Psoas muscle (tissue), 8 donors: Measurements from ENCODE around the gene ELL. TPM values are rescaled to one million over a fixed set of nuclear protein-coding genes. Genes with fewer than 3 reads are reported as not detected.
A peak's percentile ranks its signal among the peaks of the same experiment; 100 is the strongest.

Experiments used
- ATAC-seq, 4 donors: fragments of 200-7000 bp; cut with Tn5 transposase; one replicate each; pipeline ENCODE4 v1.9.1; 2020; ENCODE audit warnings: moderate library complexity in 3 of 4, mild to moderate bottlenecking in 2 of 4
- DNase-seq, 2 donors: peaks; one replicate each; pipeline ENCODE4 v3.0.0-alpha.2; 2020
- H3K27ac ChIP-seq: fragments of 200-600 bp; one replicate; pipeline ENCODE4 v1.8.0; 2022
- H3K27me3 ChIP-seq, 3 donors: fragments of 200-600 bp in 1 of 3; one replicate each; pipeline versions ENCODE4 v1.6.1 to v1.8.0; 2013 to 2022; ENCODE audit warnings: low read length in 2 of 3, mild to moderate bottlenecking in 2 of 3, moderate library complexity in 1 of 3; ENCODE audit not compliant: insufficient read depth in 3 of 3
- H3K36me3 ChIP-seq, 2 donors: fragments of 200-600 bp in 1 of 2; one replicate each; pipeline versions ENCODE4 v1.6.1 to v1.8.0; 2013 to 2022; ENCODE audit warnings: low read depth in 1 of 2, mild to moderate bottlenecking in 1 of 2, moderate library complexity in 1 of 2; ENCODE audit not compliant: insufficient read depth in 1 of 2
- H3K4me1 ChIP-seq: fragments of 200-600 bp; one replicate; pipeline ENCODE4 v1.8.0; 2022
- H3K4me3 ChIP-seq: fragments of 200-600 bp; one replicate; pipeline ENCODE4 v1.8.0; 2022; ENCODE audit warnings: mild to moderate bottlenecking
- H3K9me3 ChIP-seq: fragments of 200-600 bp; one replicate; pipeline ENCODE4 v1.8.0; 2022
- WGBS, 3 donors: extraction: QIAGEN DNeasy Blood & Tissue Kit; methylation state at CpG; one replicate each; pipeline versions ENCODE4 v1.1.6 to v1.1.7; 2013; 5-methylcytosine and 5-hydroxymethylcytosine counted together
- intact Hi-C, 2 donors: fragments of 100-400 bp; cut with DNase I; formaldehyde crosslinking; loops; one replicate each; pipeline versions ENCODE4 v1.11.0 to v1.14.2; 2022
- polyA plus RNA-seq, 3 donors: library from polyadenylated mRNA; stranded (reverse); fragments of 200-250 nt; gene quantifications; one replicate each; pipeline ENCODE4 v1.2.3, GENCODE V29; 2013
- total RNA-seq, 4 donors: library from RNA; stranded (reverse); fragmentation: NEBNext Ultra II Directional in 2 of 4; extraction: Animal tissue kit (Norgen Biotek cat#: 25700) in 2 of 4; gene quantifications; one replicate each; pipeline versions ENCODE4 v1.2.1 to v1.2.4, GENCODE V29; 2021 to 2023
- TF ChIP-seq, protein P1 (sequence below): fragments of 200-600 bp; IDR thresholded peaks from one replicate; pipeline ENCODE4 v1.8.0; 2022; ENCODE audit warnings: antibody characterized with exemption
- donor health status: healthy with polysubstance abuse.
- donor health status: DM: no; HTN: no; CAD: no; lungs with moderate emphysema.
- donor health status: Bipolar disorder and iron deficiency.
- donor health status: healthy.
- donor health status: DM: yes; HTN: yes; CAD: no.
- donor health status: DM: no; HTN: no; CAD: no.
- donor health status: DM: no; HTN: no; CAD: no.
- donor health status: DM: yes; HTN: yes; CAD: no.

ELL gene
- total and polyA plus RNA-seq, 7 donors, result 7.5 to 40.2 (median 17.5) TPM

DNA sequence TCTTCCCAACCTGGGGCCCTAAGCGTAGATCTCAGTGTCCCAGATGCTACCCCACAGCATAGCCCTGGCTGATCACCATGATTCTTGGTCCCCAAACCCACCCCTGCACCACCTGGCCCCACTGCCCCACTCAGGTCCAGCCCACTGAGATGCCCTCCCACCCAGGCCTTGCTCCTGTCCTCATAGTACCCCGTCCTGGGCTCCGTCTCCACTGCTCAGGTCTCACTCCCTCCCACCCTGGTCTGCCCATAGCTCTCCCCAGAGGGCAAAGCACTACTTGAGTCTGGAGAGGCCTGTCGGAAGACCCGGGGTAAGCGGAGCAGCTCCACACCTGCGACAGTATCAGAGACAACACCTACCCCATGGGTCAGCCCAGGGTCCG, 48.2 kb downstream of the ELL start:
- Histone ChIP-seq H3K27ac (peak overlapping the region; percentile 25), H3K4me1 (peaks cover 79% of the 10 kb centered on the region), H3K27me3 (no peaks in the 10 kb centered on the region), H3K36me3 (peaks cover 0 to 22% of the 10 kb centered on the region in 2 donors), H3K4me3 (no peak overlapping the region), H3K9me3 (no peaks in the 10 kb centered on the region)
- WGBS, 3 donors, result 91 to 96% (median 94%) methylated on average over 8 of the region's 8 CpGs
- TF ChIP-seq, protein P1, sequence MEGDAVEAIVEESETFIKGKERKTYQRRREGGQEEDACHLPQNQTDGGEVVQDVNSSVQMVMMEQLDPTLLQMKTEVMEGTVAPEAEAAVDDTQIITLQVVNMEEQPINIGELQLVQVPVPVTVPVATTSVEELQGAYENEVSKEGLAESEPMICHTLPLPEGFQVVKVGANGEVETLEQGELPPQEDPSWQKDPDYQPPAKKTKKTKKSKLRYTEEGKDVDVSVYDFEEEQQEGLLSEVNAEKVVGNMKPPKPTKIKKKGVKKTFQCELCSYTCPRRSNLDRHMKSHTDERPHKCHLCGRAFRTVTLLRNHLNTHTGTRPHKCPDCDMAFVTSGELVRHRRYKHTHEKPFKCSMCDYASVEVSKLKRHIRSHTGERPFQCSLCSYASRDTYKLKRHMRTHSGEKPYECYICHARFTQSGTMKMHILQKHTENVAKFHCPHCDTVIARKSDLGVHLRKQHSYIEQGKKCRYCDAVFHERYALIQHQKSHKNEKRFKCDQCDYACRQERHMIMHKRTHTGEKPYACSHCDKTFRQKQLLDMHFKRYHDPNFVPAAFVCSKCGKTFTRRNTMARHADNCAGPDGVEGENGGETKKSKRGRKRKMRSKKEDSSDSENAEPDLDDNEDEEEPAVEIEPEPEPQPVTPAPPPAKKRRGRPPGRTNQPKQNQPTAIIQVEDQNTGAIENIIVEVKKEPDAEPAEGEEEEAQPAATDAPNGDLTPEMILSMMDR, result no peak
- intact Hi-C loops, result loop anchor here in 1 of 2 donors (5.0 kb wide), 1 partner anchor 99 kb away; the partner anchor contains the start of gene UBA52
- ATAC-seq (no peak), DNase-seq (no peak)

GRCh38 chr19:18473003-18473705, 48.7 kb downstream of the ELL start:
- Histone ChIP-seq H3K4me3 (no peak overlapping the region), H3K9me3 (no peaks in the 10 kb centered on the region), H3K4me1 (peaks cover 79% of the 10 kb centered on the region), H3K27me3 (no peaks in the 10 kb centered on the region), H3K27ac (peak overlapping the region; percentile 23), H3K36me3 (peaks cover 0 to 22% of the 10 kb centered on the region in 2 donors)
- intact Hi-C loops, result loop anchor here in 1 of 2 donors (5.0 kb wide), 1 partner anchor 99 kb away; the partner anchor contains the start of gene UBA52
- no peak for DNase-seq
- TF ChIP-seq, protein P1, result no peak
- ATAC-seq, result no peak
- whole genome bisulfite sequencing, 3 donors, result 61 to 69% (median 63%) methylated on average over 8 of the region's 8 CpGs

DNA sequence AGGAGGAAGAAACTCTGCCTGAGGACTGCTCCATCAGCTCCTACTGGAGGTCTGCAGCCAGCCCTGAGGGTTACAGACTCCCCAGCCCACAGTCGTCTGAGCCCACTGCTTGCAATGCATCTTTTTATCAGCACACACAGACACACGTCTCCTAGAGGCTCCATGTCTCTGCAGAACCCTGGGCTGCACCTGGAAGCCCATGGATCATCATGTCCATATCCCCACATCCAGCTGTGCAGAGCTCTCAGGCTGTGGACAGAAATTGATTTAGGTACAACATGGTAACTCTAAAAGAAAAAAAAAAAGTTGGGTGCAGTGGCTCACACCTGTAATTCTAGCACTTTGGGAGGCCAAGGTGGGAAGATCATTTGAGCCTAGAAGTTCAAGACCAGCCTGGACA, 51.1 kb downstream of the ELL start:
- intact Hi-C loops, result loop anchor here in 1 of 2 donors (5.0 kb wide), 1 partner anchor 102 kb away; the partner anchor contains the start of gene UBA52
- Histone ChIP-seq H3K27me3 (no peaks in the 10 kb centered on the region), H3K36me3 (peaks cover 0 to 22% of the 10 kb centered on the region in 2 donors), H3K9me3 (no peaks in the 10 kb centered on the region), H3K4me3 (no peak overlapping the region), H3K4me1 (peaks cover 75% of the 10 kb centered on the region), H3K27ac (peak overlapping the region; percentile 78)
- ATAC-seq, result no peak
- DNase-seq, result no peak
- TF ChIP-seq, protein P1, result no peak
- 71 to 85% (median 79%) methylated on average over 2 of the region's 2 CpGs for WGBS, 3 donors

DNA sequence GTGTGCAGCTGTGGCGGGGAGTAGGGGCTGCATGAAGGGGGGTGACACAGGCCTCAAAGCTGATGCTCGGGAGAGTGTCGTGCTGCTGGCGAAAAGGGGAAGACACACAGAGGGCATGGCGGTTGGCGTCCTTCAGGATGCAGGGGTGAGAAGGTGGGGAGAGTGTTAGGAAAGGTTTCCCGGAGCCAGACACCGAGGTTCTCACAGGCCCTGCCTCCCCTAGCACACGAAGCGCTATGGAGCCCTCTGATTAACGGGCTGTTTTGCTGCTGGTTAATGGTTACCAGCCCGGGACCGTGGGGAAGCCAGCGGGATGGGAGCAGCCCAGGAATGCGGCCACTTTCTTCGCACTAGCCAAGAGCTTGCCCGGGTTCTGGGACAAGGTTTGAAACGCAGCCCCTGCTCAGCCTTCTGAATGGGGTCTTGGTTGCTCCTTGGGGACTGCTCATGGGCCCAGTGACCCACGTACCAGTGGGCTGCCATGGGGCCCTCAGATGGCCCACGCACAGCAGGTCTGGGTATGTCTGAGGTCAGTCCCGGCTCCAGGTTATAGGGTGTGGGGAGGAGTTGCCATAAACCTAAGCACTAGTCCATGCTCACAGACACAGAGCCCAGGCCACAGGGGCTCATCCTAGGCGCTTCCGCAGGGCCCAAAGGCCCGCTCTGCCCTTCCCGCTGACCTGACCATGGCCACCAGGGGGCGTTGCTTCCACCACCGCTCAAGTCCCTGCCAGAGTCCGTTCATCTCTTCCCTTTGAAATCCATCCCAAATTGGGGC, 52.6 kb downstream of the ELL start:
- H3K27ac ChIP-seq, result peak overlapping the region; percentile 78
- no peaks in the 10 kb centered on the region for H3K9me3 ChIP-seq
- TF ChIP-seq, protein P1, result peak; percentile 77
- 63 to 70% (median 66%) methylated on average over 28 of the region's 28 CpGs for WGBS, 3 donors
- peaks cover 0 to 28% of the 10 kb centered on the region in 2 donors for H3K36me3 ChIP-seq
- intact Hi-C loops, result loop anchor here in 1 of 2 donors (2.0 to 10.0 kb wide), 3 partner anchors 50 to 186 kb away; partner anchors contain the start of gene UBA52
- H3K27me3 ChIP-seq, result no peaks in the 10 kb centered on the region
- no peak overlapping the region for H3K4me3 ChIP-seq
- peak; percentile 34 to 66 (median 46) for ATAC-seq
- H3K4me1 ChIP-seq, result peaks cover 75% of the 10 kb centered on the region
- peak; percentile 80 to 87 for DNase-seq
